Pancreas (tissue), 10 donors: ENCODE results near the gene RPTOR. TPM values are rescaled to one million over a fixed set of nuclear protein-coding genes. Genes with fewer than 3 reads are reported as not detected.
A peak's percentile ranks its signal among the peaks of the same experiment; 100 is the strongest.

Experiments
- ATAC-seq, 4 donors: fragments of 200-7000 bp; cut with Tn5 transposase; one replicate each; pipeline versions ENCODE4 v1.8.0 to v1.9.1; 2020; ENCODE audit warnings: mild to moderate bottlenecking in 4 of 4, moderate library complexity in 4 of 4
- DNase-seq, 6 donors: peaks; one replicate each; pipeline ENCODE4 v3.0.0-alpha.2; 2020
- FAIRE-seq: peaks from 2 replicates; lab custom pipeline; 2012; peaks lifted over from hg19 to GRCh38; lab: Jason Lieb, UNC
- H3K27ac ChIP-seq, 4 donors: fragments of 200-600 bp; sonication (generic); 1 replicate in 3 of 4; 2 replicates in 1 of 4; pipeline versions ENCODE4 v1.5.0 to v1.8.0; 2020
- H3K27me3 ChIP-seq, 4 donors: fragments of 200-600 bp; one replicate each; pipeline ENCODE4 v1.8.0; 2021
- H3K36me3 ChIP-seq, 3 donors: fragments of 200-600 bp; sonication (generic) in 1 of 3; one replicate each; pipeline versions ENCODE4 v1.5.0 to v1.8.0; 2020 to 2021
- H3K4me1 ChIP-seq, 3 donors: fragments of 200-600 bp; one replicate each; pipeline ENCODE4 v1.8.0; 2021
- H3K4me3 ChIP-seq, 4 donors: fragments of 200-600 bp; sonication (generic) in 2 of 4; one replicate each; pipeline versions ENCODE4 v1.5.0 to v1.8.0; 2020 to 2021
- H3K9me3 ChIP-seq, 4 donors: fragments of 200-600 bp; one replicate each; pipeline ENCODE4 v1.8.0; 2021
- CTCF ChIP-seq, 4 donors: fragments of 200-600 bp; sonication (generic) in 3 of 4; IDR thresholded peaks; one replicate each; pipeline versions ENCODE4 v1.5.0 to v1.8.0; 2021; ENCODE audit warnings: antibody characterized with exemption in 4 of 4
- WGBS, 2 donors: extraction: QIAGEN DNeasy Blood & Tissue Kit; methylation state at CpG; one replicate each; pipeline ENCODE4 v1.1.7; 2013; 5-methylcytosine and 5-hydroxymethylcytosine counted together
- intact Hi-C, 3 donors: fragments of 100-400 bp; cut with DNase I; formaldehyde crosslinking; loops; one replicate each; pipeline versions ENCODE4 v1.11.1 to v1.14.2; 2022
- polyA plus RNA-seq, 2 donors: library from polyadenylated mRNA; stranded (reverse); fragments of 200-250 nt; gene quantifications; one replicate each; pipeline ENCODE4 v1.2.3, GENCODE V29; 2013
- total RNA-seq, 6 donors: library from RNA; stranded (reverse); fragmentation: NEBNext Ultra II Directional in 4 of 6; extraction: Animal tissue kit (Norgen Biotek cat#: 25700) in 4 of 6; gene quantifications; one replicate each; pipeline versions ENCODE4 v1.2.1 to v1.2.4, GENCODE V29; 2021 to 2023
- donor health status: healthy with polysubstance abuse.
- donor health status: DM: no; HTN: no; CAD: no; lungs with moderate emphysema.
- donor health status: DM: no; HTN: no; CAD: no.
- donor health status: control.
- donor health status: control.
- donor health status: Bipolar disorder and iron deficiency.
- donor health status: DM: yes; HTN: yes; CAD: no.
- donor health status: DM: no; HTN: no; CAD: no.
- donor health status: DM: no; HTN: no; CAD: no.
- donor health status: DM: yes; HTN: yes; CAD: no.

The RPTOR gene
- total and polyA plus RNA-seq, 8 donors, result 5.0 to 18.9 (median 13.2) TPM

- H3K27me3 ChIP-seq, result peaks cover 0 to 5% (median 0%) of the 10 kb centered on the region in 4 donors
- no peak for FAIRE-seq
- H3K4me1 ChIP-seq, result peaks cover 8 to 19% (median 19%) of the 10 kb centered on the region in 3 donors
- peaks cover 4 to 44% (median 5%) of the 10 kb centered on the region in 3 donors for H3K36me3 ChIP-seq
- H3K27ac ChIP-seq, result no peak overlapping the region
- H3K4me3 ChIP-seq, result no peak overlapping the region
- ATAC-seq, result no peak
- WGBS, 2 donors, result 89 to 90% methylated on average over 8 of the region's 8 CpGs
- intact Hi-C loops, result no loop called here
- H3K9me3 ChIP-seq, result no peaks in the 10 kb centered on the region
- DNase-seq, result peak in 1 of 6 donors; percentile 70
- no peak for TF ChIP-seq CTCF (IDR thresholded peaks at IDR 0.05)
These were observed 455.6 kb downstream of the RPTOR start for GRCh38 chr17:81000334-81000630.

- Histone ChIP-seq H3K4me1 (peaks cover 8 to 19% (median 19%) of the 10 kb centered on the region in 3 donors), H3K9me3 (no peaks in the 10 kb centered on the region), H3K27me3 (peaks cover 0 to 5% (median 0%) of the 10 kb centered on the region in 4 donors), H3K4me3 (no peak overlapping the region), H3K36me3 (peaks cover 4 to 40% (median 5%) of the 10 kb centered on the region in 3 donors), H3K27ac (no peak overlapping the region)
- DNase-seq, result peak in 3 of 6 donors; percentile 35 to 73 (median 57)
- WGBS, 2 donors, result 48 to 49% methylated on average over 18 of the region's 18 CpGs
- peak; percentile 36 to 65 (median 50) for ATAC-seq
- intact Hi-C loops, result no loop called here
- no peak for TF ChIP-seq CTCF (IDR thresholded peaks at IDR 0.05)
- FAIRE-seq, result no peak
These were observed 456.2 kb downstream of the RPTOR start for GRCh38 chr17:81000631-81001357.

GRCh38 chr17:81002013-81002384 is 457.4 kb downstream of the RPTOR start:
- Histone ChIP-seq H3K27me3 (peaks cover 0 to 5% (median 0%) of the 10 kb centered on the region in 4 donors), H3K9me3 (no peaks in the 10 kb centered on the region), H3K36me3 (peaks cover 0 to 29% (median 4%) of the 10 kb centered on the region in 3 donors), H3K27ac (no peak overlapping the region), H3K4me1 (peaks cover 8 to 19% (median 19%) of the 10 kb centered on the region in 3 donors), H3K4me3 (no peak overlapping the region)
- FAIRE-seq (no peak), DNase-seq (peak in 1 of 6 donors; percentile 39), ATAC-seq (no peak)
- TF ChIP-seq CTCF (IDR thresholded peaks at IDR 0.05), result no peak
- intact Hi-C loops, result no loop called here
- WGBS, 2 donors, result 71 to 74% methylated on average over 10 of the region's 10 CpGs

GRCh38 chr17:81002409-81003361 is 458.0 kb downstream of the RPTOR start:
- 49% methylated on average over 21 of the region's 21 CpGs for WGBS, 2 donors
- Histone ChIP-seq H3K9me3 (no peaks in the 10 kb centered on the region), H3K27me3 (peaks cover 0 to 5% (median 0%) of the 10 kb centered on the region in 4 donors), H3K27ac (no peak overlapping the region), H3K4me1 (peaks cover 8 to 19% (median 19%) of the 10 kb centered on the region in 3 donors), H3K36me3 (peaks cover 0 to 22% (median 0%) of the 10 kb centered on the region in 3 donors), H3K4me3 (no peak overlapping the region)
- intact Hi-C loops, result no loop called here
- no peak for TF ChIP-seq CTCF (IDR thresholded peaks at IDR 0.05)
- ATAC-seq, result peak; percentile 20 to 42 (median 27)
- FAIRE-seq, result no peak
- DNase-seq, result peak in 3 of 6 donors; percentile 67 to 82 (median 69)
